ENCODE data around the gene PKLR.
"Not testable (repeated sequence)": the region's sequence is repeated elsewhere in the genome, so short reads cannot be mapped to it uniquely, and the experiment has no call there.

PKLR gene

DNA sequence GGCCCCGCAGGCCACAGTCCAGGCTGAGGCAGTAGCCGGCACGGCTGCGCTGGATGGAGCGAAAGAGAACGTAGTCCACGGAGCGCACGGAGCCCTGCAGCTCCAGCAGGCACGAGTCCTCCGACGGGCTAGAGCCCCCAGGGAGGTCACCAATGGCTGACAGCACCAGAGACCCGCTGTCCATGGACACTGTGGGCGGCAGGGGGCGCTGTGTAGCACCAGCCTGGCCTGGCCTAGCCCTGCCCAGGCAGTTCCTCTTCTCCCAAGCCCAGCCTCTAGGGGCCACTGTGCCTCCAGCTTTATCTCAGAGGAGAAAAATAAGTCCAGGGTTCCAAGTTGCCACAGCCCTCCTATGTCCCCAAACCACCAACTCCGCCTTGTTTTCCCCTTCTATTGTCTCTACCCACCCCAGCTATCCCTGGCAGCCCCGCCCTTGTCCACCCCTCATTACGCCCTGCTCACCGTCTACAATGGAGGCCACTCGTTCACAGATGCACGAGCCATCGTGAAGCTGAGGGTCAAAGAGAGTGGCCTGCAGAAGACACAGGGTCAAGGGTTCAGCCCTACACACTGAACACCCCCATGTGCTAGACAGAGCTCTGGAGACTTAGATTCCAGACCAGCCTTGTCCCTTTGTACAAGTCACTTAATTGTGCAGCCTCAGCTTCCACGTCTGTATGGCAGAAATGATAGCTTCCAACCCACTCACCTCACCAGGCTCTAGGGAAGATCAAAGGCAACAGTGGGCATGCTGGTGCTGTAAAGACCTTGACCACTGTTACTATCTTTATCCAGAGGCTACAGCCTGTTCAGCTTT, 50.4 kb downstream of the PKLR start:
- TF ChIP-seq ZNF274 (IDR thresholded peaks at IDR 0.05; ENCODE audit: low read depth, low read length) = no peak
- H3K4me3 ChIP-seq (ENCODE audit: low read length) = peak overlapping the region; percentile 59; the same call in 1 of the 2 replicates

DNA sequence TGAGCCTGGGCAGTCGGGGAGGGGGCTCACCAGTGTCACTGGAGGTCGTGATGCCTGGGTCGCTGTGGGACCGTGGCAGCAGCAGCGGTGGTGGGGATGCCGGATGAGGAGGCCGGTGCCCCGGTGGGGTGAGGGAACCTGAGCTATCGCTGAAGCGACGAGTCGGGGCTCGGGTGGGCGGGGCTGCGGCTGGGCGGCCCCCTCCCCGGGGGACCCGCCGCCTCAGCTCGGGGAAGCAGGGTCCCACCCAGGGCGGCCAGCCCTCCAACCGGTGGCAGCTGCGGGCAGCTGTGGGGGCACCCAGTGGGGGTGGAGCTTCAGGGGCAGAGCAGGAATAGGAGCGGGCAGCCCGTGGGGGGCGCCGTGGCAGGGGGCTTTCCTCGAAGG, 51.0 kb downstream of the PKLR start:
- H3K4me3 ChIP-seq (ENCODE audit: low read length) = peak overlapping the region; percentile 59; the same call in 1 of the 2 replicates
- TF ChIP-seq ZNF274 (IDR thresholded peaks at IDR 0.05; ENCODE audit: low read depth, low read length) = no peak

DNA sequence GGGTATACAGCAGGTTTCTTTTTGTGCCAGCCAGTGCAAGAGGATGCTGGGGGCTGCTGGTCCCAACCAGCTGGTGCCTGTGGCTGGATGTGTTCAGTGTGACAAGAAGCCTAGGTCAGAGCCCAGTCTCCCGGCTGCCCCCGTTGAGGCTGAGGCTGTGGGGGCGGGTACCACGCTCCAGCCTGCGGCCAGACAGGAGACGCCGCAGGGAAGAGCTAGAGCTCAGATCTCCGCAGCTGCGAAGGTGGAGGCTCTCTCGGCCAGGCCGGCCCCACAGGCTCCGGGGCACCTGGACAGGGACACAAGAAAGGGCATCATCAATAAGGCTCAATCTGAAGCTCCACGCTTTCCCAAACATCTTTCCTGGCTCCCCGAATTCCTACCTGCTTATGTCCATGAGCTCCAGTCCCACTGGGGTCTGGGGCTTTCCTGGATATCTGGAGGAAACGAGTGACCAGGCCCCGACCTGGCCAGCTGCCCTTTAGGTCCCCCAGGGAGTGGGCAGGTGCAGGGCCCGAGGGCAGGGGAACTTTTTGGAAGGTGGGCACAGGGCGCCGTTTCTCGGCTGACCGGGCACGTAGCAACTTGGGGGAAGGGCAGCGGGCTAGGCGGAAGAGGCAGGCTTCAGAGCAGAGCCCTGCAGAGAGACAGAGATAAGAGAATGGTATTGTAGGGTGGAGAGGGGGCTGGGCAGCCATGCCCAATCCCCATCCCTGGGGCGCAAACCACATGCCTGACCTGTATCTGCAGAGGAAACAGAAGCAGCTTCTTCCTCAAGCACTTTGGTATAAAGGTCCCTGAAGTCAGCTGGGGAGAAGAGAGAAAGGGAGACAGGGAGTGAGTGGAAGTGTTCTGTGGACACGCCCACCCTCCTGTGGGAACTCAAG, 53.3 kb downstream of the PKLR start:
- TF ChIP-seq ZNF274 (IDR thresholded peaks at IDR 0.05; ENCODE audit: low read depth, low read length) = no peak
- H3K4me3 ChIP-seq (ENCODE audit: low read length) = no peak overlapping the region

DNA sequence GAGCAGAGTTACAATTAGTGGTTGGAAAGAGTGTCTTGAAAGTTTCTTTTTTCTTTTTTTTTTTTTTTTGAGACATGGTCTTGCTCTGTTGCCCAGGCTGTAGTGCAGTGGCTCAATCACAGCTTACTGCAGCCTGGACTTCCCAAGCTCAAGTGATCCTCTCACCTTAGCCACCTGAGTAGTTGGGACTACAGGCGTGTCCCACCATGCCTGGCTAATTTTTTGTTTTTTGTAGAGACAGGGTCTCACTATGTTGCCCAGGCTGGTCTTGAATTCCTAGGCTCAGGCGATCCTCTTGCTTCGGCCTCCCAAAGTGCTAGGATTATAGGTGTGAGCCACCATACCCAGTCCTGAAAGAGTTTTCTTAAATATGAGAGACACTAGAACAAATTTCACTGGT, 54.4 kb downstream of the PKLR start:
- H3K4me3 ChIP-seq (ENCODE audit: low read length) = not testable (repeated sequence)

DNA sequence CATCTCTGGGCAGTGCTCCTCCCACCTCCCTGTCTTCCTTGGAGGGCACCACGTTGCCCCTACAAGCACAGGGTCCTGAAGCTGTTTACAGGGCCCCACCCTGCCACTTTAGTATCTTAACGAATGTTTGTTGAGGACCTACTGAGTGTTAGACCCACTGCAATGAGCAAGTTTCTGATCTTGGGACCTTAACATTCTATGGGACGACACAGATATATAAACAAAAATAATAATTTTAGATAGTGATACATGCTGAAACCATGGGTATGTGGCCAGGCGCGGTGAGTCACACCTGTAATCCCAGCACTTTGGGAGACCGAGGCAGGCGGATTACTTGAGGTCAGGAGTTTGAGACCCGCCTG, 56.1 kb downstream of the PKLR start:
- TF ChIP-seq ZNF274 (IDR thresholded peaks at IDR 0.05; ENCODE audit: low read depth, low read length) = no peak
- peak overlapping the region; percentile 36; the same call in 1 of the 2 replicates for H3K4me3 ChIP-seq (ENCODE audit: low read length)

DNA sequence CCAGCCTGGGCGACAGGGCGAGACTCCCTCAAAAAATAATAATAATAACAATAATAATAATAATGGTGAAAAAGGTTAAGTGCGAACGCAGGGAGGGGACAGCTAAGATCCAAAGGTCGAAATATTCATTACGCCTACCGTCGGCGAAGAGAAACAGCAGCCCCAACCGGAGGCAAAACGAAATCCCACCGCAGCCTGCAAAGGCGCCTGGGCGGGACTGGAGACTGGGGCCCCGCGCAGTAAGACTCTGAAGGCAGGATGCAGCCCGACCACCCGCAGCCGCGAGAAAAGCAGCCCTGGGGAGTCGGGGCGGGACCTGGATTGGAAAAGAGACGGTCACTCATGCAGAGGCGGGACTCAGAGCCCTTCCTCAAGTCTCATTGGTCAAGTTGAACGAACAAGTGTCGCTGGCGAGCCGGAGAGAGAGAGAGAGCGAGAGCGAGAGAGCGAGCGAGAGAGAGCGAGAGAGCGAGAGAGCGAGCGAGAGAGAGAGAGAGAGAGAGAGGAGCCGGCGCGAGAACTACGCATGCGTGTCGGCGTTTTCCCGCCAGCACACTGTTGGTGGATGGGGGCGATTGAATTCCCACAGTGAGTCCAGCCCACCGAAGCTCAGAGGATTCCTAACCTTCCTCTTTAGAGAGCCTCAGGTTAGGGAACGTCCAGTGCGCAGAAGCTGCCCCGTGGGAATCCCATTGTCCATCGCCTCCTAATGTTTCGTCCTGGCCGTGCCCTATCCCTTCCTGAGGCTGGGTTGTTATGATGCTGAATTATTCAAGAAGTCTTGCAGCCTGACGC, 56.7 kb downstream of the PKLR start:
- no peak for TF ChIP-seq ZNF274 (IDR thresholded peaks at IDR 0.05; ENCODE audit: low read depth, low read length)
- H3K4me3 ChIP-seq (ENCODE audit: low read length) = peak overlapping the region; percentile 79

DNA sequence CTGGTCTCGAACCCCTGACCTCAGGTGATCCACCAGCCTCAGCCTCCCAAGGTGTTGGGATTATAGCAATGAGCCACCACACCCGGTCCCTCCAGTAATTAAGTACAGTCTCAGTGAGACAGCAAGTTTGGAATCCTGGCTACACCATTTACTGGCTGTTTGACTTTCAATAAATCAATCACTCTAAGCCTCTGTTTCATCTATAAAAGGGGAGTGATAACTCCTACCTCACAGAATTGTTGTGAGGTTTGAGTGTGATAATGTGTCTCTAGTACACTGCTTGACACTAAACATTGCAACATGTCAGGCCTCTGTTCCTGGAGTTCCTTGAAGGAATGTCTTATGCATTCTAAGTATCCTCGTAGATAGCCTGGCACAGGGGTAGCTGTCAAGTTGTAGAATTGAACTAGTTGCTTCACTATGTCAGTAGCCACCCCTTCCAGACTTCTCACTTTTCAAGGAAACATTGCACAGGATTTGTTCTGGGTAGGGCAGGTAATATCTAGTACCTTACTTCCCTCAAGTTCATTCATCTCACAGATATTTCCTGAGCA, 58.4 kb downstream of the PKLR start:
- peak overlapping the region; percentile 79; the same call in 1 of the 2 replicates for H3K4me3 ChIP-seq (ENCODE audit: low read length)
- TF ChIP-seq ZNF274 (IDR thresholded peaks at IDR 0.05; ENCODE audit: low read depth, low read length) = no peak

DNA sequence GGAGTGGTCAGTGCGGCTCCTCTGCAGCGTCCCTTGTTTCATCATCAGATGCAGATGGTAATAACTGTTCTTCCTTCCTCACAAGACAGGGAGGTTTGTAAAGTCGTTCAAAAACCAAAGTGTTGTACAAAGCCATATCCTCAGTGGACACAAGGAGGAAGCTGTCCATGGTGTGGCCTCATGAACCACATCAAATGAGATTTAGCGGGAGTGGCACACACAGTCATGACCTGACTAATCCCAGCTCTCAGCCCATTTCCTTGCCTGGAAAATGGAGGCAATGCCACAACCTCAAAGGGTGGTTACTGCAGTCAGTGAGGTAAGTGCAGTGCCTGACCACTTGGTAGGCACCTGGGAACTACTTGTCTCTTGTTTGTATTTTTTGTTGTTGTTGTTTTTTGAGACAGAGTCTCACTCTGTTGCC, 59.4 kb downstream of the PKLR start:
- TF ChIP-seq ZNF274 (IDR thresholded peaks at IDR 0.05; ENCODE audit: low read depth, low read length) = no peak
- no peak overlapping the region for H3K4me3 ChIP-seq (ENCODE audit: low read length)

DNA sequence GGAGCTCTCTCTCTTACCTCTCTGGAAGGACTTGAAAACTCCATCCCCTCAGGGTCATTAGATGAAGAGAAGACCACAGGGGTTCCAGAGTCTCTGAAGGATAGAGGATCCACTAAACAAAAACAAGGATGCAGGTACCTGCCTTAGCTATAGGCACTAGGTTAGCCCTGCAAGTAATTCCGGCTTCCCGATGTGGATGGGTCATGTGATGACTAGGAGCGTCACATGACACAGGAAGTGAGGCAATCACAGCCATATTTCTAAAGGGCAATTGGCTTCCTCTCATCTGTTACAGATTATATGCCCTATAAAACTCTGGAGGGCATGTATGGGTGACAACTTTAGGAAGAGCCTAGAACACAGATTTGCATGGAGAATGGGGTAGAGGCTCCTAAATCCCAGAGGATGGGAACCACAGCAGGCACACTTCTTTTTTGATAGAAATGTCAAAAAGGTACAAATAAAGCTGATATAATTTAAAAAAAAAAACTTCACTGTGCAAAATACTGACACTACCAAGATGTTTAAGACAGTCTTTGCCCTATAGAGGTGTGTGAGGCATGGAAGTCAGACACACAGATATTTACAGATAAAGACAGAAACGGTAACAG, 60.1 kb downstream of the PKLR start:
- no peak for TF ChIP-seq ZNF274 (IDR thresholded peaks at IDR 0.05; ENCODE audit: low read depth, low read length)

More for the DNA sequence above, 60.1 kb downstream of the PKLR start:
- peak overlapping the region; percentile 76; the same call in 1 of the 2 replicates for H3K4me3 ChIP-seq (ENCODE audit: low read length)
